ENCODE results near the gene THBS1. TPM values are rescaled to one million over a fixed set of nuclear protein-coding genes. Genes with fewer than 3 reads are reported as not detected.

Gene THBS1
- total RNA-seq, 2 experiments from 2014 or later, result 0.51 TPM; not detected in 1

- ChIA-PET CTCF (ENCODE audit: unreplicated experiment) (no interaction called here), POLR2A (no interaction called here)
- Histone ChIP-seq H3K79me2 (ENCODE audit: insufficient read depth, low read depth, low read length) (no peaks in the 10 kb centered on the region), H3K4me1 (ENCODE audit: insufficient read depth, low read length, poor library complexity, severe bottlenecking) (no peaks in the 10 kb centered on the region), H2AFZ (ENCODE audit: low read length) (no peak overlapping the region), H4K20me1 (ENCODE audit: insufficient read depth, low read length) (no peaks in the 10 kb centered on the region), H3K36me3 (ENCODE audit: insufficient read depth, low read length) (no peaks in the 10 kb centered on the region), H3K27ac (ENCODE audit: low read depth, low read length, poor library complexity, severe bottlenecking) (no peak overlapping the region), H3K4me2 (ENCODE audit: low read length) (no peak overlapping the region), H3K9me2 (ENCODE audit: insufficient read depth, low read length) (no peaks in the 10 kb centered on the region), H3K9me3 (ENCODE audit: low read length) (no peaks in the 10 kb centered on the region), H3K4me3 (ENCODE audit: low read depth, low read length, poor library complexity, severe bottlenecking) (no peak overlapping the region)
- no peak for DNase-seq (ENCODE audit: low spot score)
- TF ChIP-seq EZH2phosphoT487 (IDR thresholded peaks at IDR 0.05; ENCODE audit: borderline replicate concordance, low read depth, low read length) (no peak), CTCF (conservative IDR thresholded peaks at IDR 0.05; ENCODE audit: low read length) (no peak)
- intact Hi-C loops (cut with micrococcal nuclease; ENCODE audit: unreplicated experiment), result no loop called here
- no TSS peak for BruUV-seq (replicated peaks)
These were observed 21.3 kb downstream of the THBS1 start for GRCh38 chr15:39602143-39602542.

- Histone ChIP-seq H3K4me2 (ENCODE audit: low read length) (no peak overlapping the region), H3K79me2 (ENCODE audit: insufficient read depth, low read depth, low read length) (no peaks in the 10 kb centered on the region), H3K9me2 (ENCODE audit: insufficient read depth, low read length) (no peaks in the 10 kb centered on the region), H3K36me3 (ENCODE audit: insufficient read depth, low read length) (no peaks in the 10 kb centered on the region), H4K20me1 (ENCODE audit: insufficient read depth, low read length) (no peaks in the 10 kb centered on the region), H3K27ac (ENCODE audit: low read depth, low read length, poor library complexity, severe bottlenecking) (no peak overlapping the region), H3K4me1 (ENCODE audit: insufficient read depth, low read length, poor library complexity, severe bottlenecking) (no peaks in the 10 kb centered on the region), H3K9me3 (ENCODE audit: low read length) (no peaks in the 10 kb centered on the region), H3K4me3 (ENCODE audit: low read depth, low read length, poor library complexity, severe bottlenecking) (no peak overlapping the region), H2AFZ (ENCODE audit: low read length) (no peak overlapping the region)
- intact Hi-C loops (cut with micrococcal nuclease; ENCODE audit: unreplicated experiment), result no loop called here
- TF ChIP-seq CTCF (conservative IDR thresholded peaks at IDR 0.05; ENCODE audit: low read length) (no peak), EZH2phosphoT487 (IDR thresholded peaks at IDR 0.05; ENCODE audit: borderline replicate concordance, low read depth, low read length) (no peak)
- BruUV-seq (replicated peaks), result no TSS peak
- no peak for DNase-seq (ENCODE audit: low spot score)
- POLR2A ChIA-PET, result no interaction called here
- CTCF ChIA-PET (ENCODE audit: unreplicated experiment), result no interaction called here
These were observed 24.3 kb downstream of the THBS1 start for GRCh38 chr15:39605146-39605545.

DNA sequence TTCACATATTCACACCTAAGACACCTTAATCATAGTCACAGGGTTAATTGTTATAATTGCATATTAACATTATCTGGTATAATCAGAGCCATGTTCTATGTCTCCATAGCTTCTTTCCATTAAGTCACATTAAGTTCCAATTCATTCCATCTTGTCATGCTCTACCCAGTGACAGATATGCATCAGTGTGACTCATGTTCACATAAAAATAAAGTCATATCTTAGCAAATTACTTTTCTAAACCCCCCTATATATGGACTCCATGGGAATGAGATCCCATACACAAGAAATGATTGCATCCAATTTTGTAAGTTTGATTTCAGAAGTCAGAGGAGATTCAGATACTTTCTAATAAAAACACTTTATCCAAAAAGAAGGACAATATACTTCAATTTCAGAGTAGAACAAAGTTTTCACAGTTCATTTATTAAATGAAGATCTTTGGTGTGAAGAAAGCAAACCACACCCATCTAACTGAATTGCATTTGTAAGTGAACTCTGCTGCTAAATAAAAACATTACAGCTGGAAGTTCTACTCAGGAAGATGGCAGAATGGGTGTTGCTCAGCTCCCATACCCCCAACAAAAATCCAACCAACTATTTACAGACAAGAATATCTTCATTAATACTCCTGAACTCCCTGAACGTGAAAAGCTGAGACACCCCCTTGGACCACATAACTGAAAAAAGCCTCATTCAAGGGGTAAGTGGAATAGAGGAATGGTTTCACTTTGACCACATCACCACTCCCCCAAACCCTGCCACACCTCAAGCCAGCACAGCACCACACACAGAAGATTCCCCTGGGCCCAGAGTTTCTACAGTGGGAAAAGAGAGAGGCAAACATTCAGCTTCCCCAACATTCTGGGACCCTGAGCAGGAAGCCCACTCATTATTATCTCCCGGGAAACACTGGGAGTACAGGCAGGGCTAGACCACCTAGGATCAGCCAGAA, 27.6 kb downstream of the THBS1 start:
- H3K9me2 ChIP-seq (ENCODE audit: insufficient read depth, low read length), result no peaks in the 10 kb centered on the region
- ChIA-PET POLR2A (no interaction called here), CTCF (ENCODE audit: unreplicated experiment) (no interaction called here)
- no peak overlapping the region for H3K27ac ChIP-seq (ENCODE audit: low read depth, low read length, poor library complexity, severe bottlenecking)
- TF ChIP-seq CTCF (conservative IDR thresholded peaks at IDR 0.05; ENCODE audit: low read length), result no peak
- no peak for TF ChIP-seq EZH2phosphoT487 (IDR thresholded peaks at IDR 0.05; ENCODE audit: borderline replicate concordance, low read depth, low read length)
- BruUV-seq (replicated peaks), result no TSS peak
- H3K4me2 ChIP-seq (ENCODE audit: low read length), result no peak overlapping the region
- H3K79me2 ChIP-seq (ENCODE audit: insufficient read depth, low read depth, low read length), result no peaks in the 10 kb centered on the region
- 0 out of 2 replicates have a peak, but pooled peaks cover 7% of the 10 kb centered on the region for H3K9me3 ChIP-seq (ENCODE audit: low read length)
- H2AFZ ChIP-seq (ENCODE audit: low read length), result no peak overlapping the region
- H3K4me1 ChIP-seq (ENCODE audit: insufficient read depth, low read length, poor library complexity, severe bottlenecking), result no peaks in the 10 kb centered on the region
- intact Hi-C loops (cut with micrococcal nuclease; ENCODE audit: unreplicated experiment), result no loop called here
- H3K4me3 ChIP-seq (ENCODE audit: low read depth, low read length, poor library complexity, severe bottlenecking), result no peak overlapping the region
- DNase-seq (ENCODE audit: low spot score), result no peak
- H4K20me1 ChIP-seq (ENCODE audit: insufficient read depth, low read length), result no peaks in the 10 kb centered on the region
- no peaks in the 10 kb centered on the region for H3K36me3 ChIP-seq (ENCODE audit: insufficient read depth, low read length)
